Activated CD8-positive, alpha-beta memory T cell treated with anti-CD3 and anti-CD28 coated beads for 4 hours (primary cell): ENCODE results near the gene SEZ6L2.
"Not testable (repeated sequence)": the region's sequence is repeated elsewhere in the genome, so short reads cannot be mapped to it uniquely, and the experiment has no call there.

Experiments used
- DNase-seq, 2 donors: peaks; one replicate each; pipeline ENCODE4 v3.0.0-alpha.2; 2020; ENCODE audit warnings: low read depth in 2 of 2

Gene SEZ6L2

GRCh38 chr16:29899516-29900101, at the start of gene SEZ6L2:
Gene SEZ6L2 (minus strand): TSS chr16:29899550. CDS start chr16:29899019, 531 bp downstream.
- peak in 1 of 2 donors; percentile 45 for DNase-seq

- DNase-seq = no peak
These were observed 48.5 kb upstream of the SEZ6L2 start for GRCh38 chr16:29947897-29948296.

DNA sequence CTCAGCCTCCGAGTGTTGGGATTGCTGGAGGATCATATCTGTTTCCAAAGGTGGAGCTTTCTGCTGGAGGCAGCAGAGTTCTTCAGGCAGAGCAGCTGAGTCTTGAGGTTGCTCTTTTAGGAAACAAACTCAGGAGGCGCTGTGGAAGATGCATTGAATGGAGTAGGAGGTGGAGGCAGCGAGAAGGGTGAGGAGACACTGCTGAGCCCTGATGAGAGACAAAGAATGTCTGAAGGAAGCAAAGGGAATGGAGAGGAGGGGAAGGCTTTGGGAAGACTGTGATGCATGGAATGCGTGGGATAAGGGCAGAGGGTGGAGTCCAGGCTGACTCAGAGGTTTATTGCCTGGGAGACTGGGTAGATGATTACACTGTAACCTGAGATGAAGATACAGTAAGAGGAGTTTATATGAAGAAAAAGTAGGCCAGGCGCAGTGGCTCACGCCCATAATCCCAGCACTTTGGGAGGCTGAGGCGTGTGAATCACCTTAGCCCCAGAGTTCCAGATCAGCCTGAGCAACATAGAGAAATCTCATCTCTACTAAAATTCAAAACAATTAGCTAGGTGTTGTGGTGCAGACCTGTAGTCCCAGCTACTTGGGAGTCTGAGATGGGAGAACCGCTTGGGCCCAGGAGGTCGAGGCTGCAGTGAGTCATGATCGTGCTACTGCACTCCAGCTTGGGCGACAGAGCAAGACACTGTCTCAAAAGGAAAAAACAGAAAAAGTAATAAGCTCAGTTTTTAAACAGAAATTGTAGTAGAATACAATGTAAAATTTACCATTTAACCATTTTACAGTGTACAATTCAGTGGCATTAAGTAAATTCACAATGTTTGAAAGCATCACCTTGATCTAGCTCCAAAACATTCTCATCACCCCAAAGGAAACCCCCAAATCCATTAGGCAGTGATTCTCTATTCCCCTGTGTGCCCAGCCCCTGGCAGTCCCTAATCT, 44.8 kb upstream of the SEZ6L2 start:
- no peak for DNase-seq

- no peak for DNase-seq
These were observed 41.3 kb upstream of the SEZ6L2 start for GRCh38 chr16:29940656-29941055.

- DNase-seq = not testable (repeated sequence)
These were observed 32.4 kb upstream of the SEZ6L2 start for GRCh38 chr16:29931750-29932149.

GRCh38 chr16:29927070-29927905, 27.9 kb upstream of the SEZ6L2 start:
- DNase-seq = no peak

GRCh38 chr16:29926711-29927052, 27.3 kb upstream of the SEZ6L2 start:
- DNase-seq = no peak

GRCh38 chr16:29925781-29926710, 26.7 kb upstream of the SEZ6L2 start, which contains the start of gene KCTD13:
Gene KCTD13 (minus strand): TSS chr16:29926226. CDS start chr16:29926033, 193 bp downstream.
- peak; percentile 72 to 76 for DNase-seq

GRCh38 chr16:29925105-29925756, 25.9 kb upstream of the SEZ6L2 start:
- no peak for DNase-seq

DNA sequence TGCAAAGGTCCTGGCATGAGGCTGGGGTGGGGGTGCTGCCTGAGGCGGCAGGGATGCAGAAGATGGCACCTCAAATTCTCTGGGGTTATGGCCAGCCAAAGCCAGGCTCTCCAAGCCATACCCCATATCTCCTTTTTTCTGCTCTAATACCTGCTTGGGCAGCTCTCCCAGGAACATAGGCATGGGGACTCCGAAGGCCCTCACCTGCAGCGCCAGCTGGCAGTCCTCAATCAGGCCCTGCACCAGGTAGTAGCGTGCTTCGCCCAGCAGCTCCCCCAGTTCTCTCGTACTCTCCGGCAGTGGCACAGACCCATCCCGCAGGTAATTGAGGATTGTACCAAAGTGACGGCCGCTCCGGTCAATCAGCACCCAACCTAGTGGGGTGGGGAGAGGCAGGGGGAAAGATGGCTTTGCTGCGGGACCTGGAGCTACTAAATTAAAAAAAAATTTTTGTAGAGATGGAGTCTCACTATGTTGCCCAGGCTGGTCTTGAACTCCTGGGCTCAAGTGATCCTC, 23.7 kb upstream of the SEZ6L2 start:
- DNase-seq = no peak

DNA sequence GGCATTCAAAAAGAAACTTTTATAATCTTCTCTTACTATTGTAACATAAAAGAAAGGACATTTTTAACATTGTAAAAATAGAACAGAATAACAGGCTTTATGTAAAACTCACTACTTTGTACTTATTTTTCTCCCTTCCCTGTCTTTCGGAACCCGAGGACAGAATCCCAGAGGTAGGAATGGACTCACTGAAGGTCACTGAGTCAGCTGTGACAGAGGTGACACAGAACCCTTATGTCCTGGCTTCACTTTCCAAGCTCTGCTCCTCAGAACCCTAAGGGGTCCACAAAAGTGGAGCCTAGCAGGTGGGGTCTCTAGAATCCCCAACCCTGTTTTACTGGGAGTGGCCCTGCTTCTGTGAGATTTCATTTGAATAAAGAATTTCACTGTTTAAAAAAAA, 23.0 kb upstream of the SEZ6L2 start:
- DNase-seq = no peak

DNA sequence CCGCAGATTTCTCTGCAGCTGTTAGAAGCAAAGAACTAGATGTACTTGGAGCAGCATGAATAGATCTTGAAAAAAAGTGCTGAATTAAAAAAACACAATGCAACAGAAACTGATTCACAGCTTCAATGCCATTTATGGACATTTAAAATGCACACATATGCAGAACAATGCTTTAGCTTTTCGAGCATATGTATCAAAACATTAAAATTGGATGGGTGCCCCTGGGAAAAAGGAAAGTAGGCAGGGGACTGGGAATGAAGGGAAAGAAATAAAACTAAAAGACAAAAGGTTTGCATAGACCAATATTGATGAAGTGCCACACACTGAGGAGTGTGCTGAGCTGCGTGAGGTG, 21.7 kb upstream of the SEZ6L2 start:
- DNase-seq = no peak

DNA sequence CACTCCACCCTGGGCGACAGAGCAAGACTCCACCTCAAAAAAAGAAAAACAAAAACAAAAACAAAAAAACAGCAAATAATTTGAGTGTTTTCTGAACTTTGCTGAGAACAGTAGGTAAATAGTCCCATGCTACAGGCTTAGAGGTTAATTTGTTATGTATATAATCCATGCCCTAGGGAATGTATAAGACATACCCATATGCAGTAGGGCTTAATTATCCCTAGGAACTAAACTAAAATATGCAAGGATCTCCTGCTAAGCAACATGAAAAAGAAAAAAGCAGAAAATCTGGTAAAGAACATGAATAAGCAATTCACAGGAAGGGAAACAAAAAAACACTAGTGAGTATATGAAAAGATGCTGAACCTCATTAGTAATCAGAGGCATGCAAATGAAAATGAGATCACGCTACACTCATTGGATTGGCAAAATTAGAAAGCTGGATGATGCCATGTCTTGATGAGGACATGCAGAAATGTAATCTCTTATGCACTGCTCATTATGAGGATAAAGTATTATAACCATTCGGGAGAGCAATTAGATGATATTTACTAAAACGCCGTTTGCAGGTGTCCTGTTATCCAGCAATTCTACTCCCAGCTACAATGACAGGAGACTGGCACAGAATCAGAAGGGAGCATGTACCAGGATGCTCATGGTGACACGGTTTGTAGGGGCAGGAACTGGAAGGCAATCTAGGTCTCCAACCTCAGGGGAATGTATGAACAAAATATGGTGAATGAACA, 21.1 kb upstream of the SEZ6L2 start:
- no peak for DNase-seq

- DNase-seq = no peak
These were observed 17.6 kb upstream of the SEZ6L2 start for GRCh38 chr16:29916979-29917378.

DNA sequence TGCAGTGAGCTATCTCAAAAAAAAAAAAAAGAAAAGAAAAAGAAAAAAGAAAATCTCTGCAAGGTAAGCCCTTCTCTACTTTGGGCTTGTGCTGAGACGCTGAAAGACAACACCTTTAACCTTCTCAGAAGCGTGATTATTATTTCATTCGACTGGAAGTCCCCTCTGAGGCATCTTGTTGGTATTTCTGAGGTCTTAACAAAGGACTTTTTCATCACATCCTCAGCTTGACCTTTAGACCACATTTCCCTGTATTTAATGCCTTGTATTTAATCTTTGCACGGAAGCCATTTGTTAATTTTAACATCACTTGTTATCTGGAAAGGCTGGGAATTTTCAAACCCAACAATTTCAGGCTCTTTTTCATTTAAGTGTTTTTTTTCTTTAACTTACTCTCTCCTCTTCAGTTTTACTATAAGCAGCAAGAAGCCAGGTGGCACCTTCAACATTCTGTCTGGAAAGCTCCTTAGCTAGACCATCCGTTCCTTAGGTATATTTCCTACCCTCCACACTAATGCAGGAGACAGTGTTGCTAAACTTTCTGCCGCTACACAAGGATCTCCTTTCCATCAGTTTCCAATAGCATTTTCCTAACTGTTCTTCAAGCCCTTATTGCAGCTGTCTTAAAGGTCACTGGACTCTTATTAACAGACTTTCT, 16.4 kb upstream of the SEZ6L2 start:
- no peak for DNase-seq

DNA sequence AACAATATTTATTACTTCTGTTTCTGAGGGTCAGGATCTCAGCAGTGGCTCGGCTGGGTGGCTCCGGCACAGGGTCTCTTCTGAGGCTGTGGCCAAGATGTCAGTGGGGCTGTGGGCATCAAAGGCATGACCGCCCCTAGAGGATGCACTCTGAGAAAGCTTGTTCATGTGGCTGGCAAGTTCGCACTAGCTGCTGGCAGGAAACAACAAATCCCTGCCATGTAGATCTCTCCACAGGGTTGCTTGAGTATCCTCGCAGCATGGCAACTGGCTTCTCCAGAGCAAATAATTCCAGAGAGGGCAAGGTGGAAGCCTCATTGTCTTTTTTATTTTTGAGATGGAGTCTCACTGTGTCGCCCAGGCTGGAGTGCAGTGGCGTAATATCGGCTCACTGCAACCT, 14.2 kb upstream of the SEZ6L2 start:
- no peak for DNase-seq

DNA sequence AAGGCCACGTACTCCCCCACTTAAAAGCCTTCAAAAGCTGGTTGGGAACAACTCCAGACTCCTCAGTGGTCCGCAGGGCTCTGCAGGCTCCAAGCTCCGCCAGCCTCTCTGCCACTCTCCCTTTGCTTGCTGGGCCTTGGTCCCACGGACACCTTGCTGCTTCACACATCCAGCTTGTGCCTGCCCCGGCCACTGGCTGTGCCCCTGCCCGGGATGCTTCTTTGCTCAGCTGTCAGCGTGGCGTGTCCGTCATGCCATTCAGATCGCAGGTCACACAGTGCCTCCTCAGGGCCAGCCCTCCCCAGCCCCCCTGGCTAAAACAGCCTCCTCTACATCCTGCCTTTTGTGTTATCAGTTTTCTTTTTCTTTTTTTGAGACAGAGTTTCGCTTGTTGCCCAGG, 12.7 kb upstream of the SEZ6L2 start:
- no peak for DNase-seq

DNA sequence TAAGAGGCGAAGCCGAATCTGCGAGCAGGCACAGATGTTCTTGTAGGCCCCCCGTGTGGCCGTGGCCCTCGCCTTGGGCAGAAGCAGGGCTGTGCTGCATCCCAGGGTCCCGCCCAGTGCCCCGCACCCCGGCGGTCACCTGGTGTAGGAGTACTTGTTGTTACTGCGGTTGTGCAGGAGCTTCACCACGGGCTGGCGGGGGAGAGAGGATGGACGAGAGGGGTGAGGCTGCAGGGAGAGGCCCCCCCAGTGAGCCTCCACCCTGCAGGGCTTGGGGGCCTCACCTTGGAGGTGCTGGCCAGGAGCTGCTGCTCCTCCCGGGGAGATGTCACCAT, 12.3 kb upstream of the SEZ6L2 start:
- no peak for DNase-seq
